Subcutaneous preadipocyte (primary cell): Measurements from ENCODE around the gene SRC. TPM values are rescaled to one million over a fixed set of nuclear protein-coding genes. Genes with fewer than 3 reads are reported as not detected.

Experiments used
- total RNA-seq: library from RNA; depleted of rRNA; stranded (reverse); fragments of >200 nt; gene quantifications from 2 replicates; pipeline ENCODE4 v1.2.3, GENCODE V29; 2012

The SRC gene
- total RNA-seq, result 16.2 and 19.2 TPM in 2 replicates

GRCh38 chr20:37345339-37346235 lies at the start of gene SRC:
TSS of gene SRC (plus strand) at chr20:37346140. CDS start at chr20:37384154, 38,014 bp downstream.

Other genes with a start within 250 kb of the SRC start
- 234 and 252 TPM in 2 replicates for gene RPN2, start 166.8 kb upstream of the SRC start, total RNA-seq
- 0.59 and 1.5 TPM in 2 replicates for gene MROH8, start 166.6 kb upstream of the SRC start, total RNA-seq
- not detected in 2 replicates for gene GHRH, start 84.3 kb upstream of the SRC start, total RNA-seq
- 9.8 and 12.9 TPM in 2 replicates for gene MANBAL, start 56.5 kb upstream of the SRC start, total RNA-seq
- gene NNAT, start 175.1 kb downstream of the SRC start, total RNA-seq, result 0.39 TPM in 1 of 2 replicates, not detected in the other
- 29.0 and 36.0 TPM in 2 replicates for gene BLCAP, start 181.7 kb downstream of the SRC start, total RNA-seq